ENCODE results near the gene WDR18. TPM values are rescaled to one million over a fixed set of nuclear protein-coding genes. Genes with fewer than 3 reads are reported as not detected.

The WDR18 gene
- polyA plus RNA-seq, 1 of the 3 experiments (the other 2 are of a cell fraction) = 47.9 TPM

GRCh38 chr19:1015782-1016646 lies 31.9 kb downstream of the WDR18 start:
- TF ChIP-seq SMC3 (IDR thresholded peaks at IDR 0.05; ENCODE audit: low read depth, low read length) (no peak), TEAD4 (IDR thresholded peaks at IDR 0.05; ENCODE audit: borderline replicate concordance, insufficient read depth) (no peak), NFIC (IDR thresholded peaks at IDR 0.05; ENCODE audit: borderline replicate concordance) (no peak), TCF12 (IDR thresholded peaks at IDR 0.05) (no peak), RAD21 (IDR thresholded peaks at IDR 0.05; ENCODE audit: low read length) (no peak), IRF3 (IDR thresholded peaks at IDR 0.05; ENCODE audit: low read depth, low read length) (no peak), YY1 (IDR thresholded peaks at IDR 0.05; ENCODE audit: low read depth) (no peak), GATA2 (CRISPR knock-in tag; IDR thresholded peaks at IDR 0.05) (no peak), ELF1 (IDR thresholded peaks at IDR 0.05) (no peak), FOXM1 (IDR thresholded peaks at IDR 0.05; ENCODE audit: low read depth) (no peak), EZH2phosphoT487 (IDR thresholded peaks at IDR 0.05; ENCODE audit: borderline replicate concordance, low read depth) (no peak)
- TF ChIP-seq, protein P1, sequence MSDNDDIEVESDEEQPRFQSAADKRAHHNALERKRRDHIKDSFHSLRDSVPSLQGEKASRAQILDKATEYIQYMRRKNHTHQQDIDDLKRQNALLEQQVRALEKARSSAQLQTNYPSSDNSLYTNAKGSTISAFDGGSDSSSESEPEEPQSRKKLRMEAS (IDR thresholded peaks at IDR 0.05; ENCODE audit: low read depth) = no peak
- TF ChIP-seq, protein P2, sequence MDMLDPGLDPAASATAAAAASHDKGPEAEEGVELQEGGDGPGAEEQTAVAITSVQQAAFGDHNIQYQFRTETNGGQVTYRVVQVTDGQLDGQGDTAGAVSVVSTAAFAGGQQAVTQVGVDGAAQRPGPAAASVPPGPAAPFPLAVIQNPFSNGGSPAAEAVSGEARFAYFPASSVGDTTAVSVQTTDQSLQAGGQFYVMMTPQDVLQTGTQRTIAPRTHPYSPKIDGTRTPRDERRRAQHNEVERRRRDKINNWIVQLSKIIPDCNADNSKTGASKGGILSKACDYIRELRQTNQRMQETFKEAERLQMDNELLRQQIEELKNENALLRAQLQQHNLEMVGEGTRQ (IDR thresholded peaks at IDR 0.05; ENCODE audit: borderline replicate concordance, low read depth, low read length) = no peak
- TF ChIP-seq, protein P3, sequence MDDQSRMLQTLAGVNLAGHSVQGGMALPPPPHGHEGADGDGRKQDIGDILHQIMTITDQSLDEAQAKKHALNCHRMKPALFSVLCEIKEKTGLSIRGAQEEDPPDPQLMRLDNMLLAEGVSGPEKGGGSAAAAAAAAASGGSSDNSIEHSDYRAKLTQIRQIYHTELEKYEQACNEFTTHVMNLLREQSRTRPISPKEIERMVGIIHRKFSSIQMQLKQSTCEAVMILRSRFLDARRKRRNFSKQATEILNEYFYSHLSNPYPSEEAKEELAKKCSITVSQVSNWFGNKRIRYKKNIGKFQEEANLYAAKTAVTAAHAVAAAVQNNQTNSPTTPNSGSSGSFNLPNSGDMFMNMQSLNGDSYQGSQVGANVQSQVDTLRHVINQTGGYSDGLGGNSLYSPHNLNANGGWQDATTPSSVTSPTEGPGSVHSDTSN (IDR thresholded peaks at IDR 0.05) = no peak
- Histone ChIP-seq H3K9me3 (no peaks in the 10 kb centered on the region), H3K27me3 (ENCODE audit: insufficient read depth) (no peaks in the 10 kb centered on the region), H3K4me3 (ENCODE audit: low read depth in 2 of 2, low read length in 1 of 2) (no peak overlapping the region), H3K4me2 (no peak overlapping the region), H3K9ac (no peak overlapping the region), H3F3A (replicated peaks; ENCODE audit: insufficient read depth) (no peaks in the 10 kb centered on the region), H3K4me1 (ENCODE audit: control insufficient read depth in 1 of 2, insufficient read depth in 2 of 2, low read depth in 1 of 2, low read length in 1 of 2) (peaks cover 13 to 26% of the 10 kb centered on the region in 2 experiments; a peak in 1 of 4 replicates), H2AFZ (ENCODE audit: low read depth) (no peak overlapping the region), H3K27ac (ENCODE audit: low read depth in 2 of 2, low read length in 1 of 2) (no peak overlapping the region), H3K9me2 (no peaks in the 10 kb centered on the region), H3K79me2 (ENCODE audit: insufficient read depth) (peaks cover 74% of the 10 kb centered on the region), H3K36me3 (replicated peaks in 1 of 2; ENCODE audit: control insufficient read depth in 1 of 2, insufficient read depth in 2 of 2, low read length in 1 of 2) (peaks cover 0 to 28% of the 10 kb centered on the region in 2 experiments), H4K20me1 (ENCODE audit: insufficient read depth) (peaks cover 71% of the 10 kb centered on the region)
- 83% methylated on average over 10 of the region's 31 CpGs for WGBS (ENCODE audit: low lambda C conversion rate)
- CTCF ChIA-PET = interaction anchor here (0.6 to 1.6 kb wide), 2 partner anchors 153 to 430 kb away, joined by 3 to 5 read pairs; no protein-coding TSS in a partner anchor
- POLR2A ChIA-PET = no interaction called here
- no peak for DNase-seq

All from SK-N-SH (cell line).